GM12878 (cell line): ENCODE data around the gene ZNF296. TPM values are rescaled to one million over a fixed set of nuclear protein-coding genes. Genes with fewer than 3 reads are reported as not detected.

Experiments used
- ATF3 ChIP-seq: IDR thresholded peaks from 2 replicates; pipeline ENCODE4 v1.6.1; 2011; ENCODE audit warnings: low read depth, mild to moderate bottlenecking, low read length, moderate library complexity, borderline replicate concordance; ENCODE audit errors: extremely low read depth
- CBFB ChIP-seq: IDR thresholded peaks from 2 replicates; pipeline ENCODE4 v1.6.1; 2016; ENCODE audit warnings: antibody characterized with exemption, low read depth
- CHD1 ChIP-seq: IDR thresholded peaks from 2 replicates; pipeline ENCODE4 v1.6.1; 2012; ENCODE audit warnings: low read depth, low read length, improper control_type of control experiment
- CREM ChIP-seq: IDR thresholded peaks from 2 replicates; pipeline ENCODE4 v1.6.1; 2014; ENCODE audit warnings: antibody characterized with exemption, low read depth
- DPF2 ChIP-seq: fragments of 450-650 bp; IDR thresholded peaks from 2 replicates; pipeline ENCODE4 v1.6.1; 2017; ENCODE audit warnings: mild to moderate bottlenecking
- E4F1 ChIP-seq: fragments of 450-650 bp; IDR thresholded peaks from 2 replicates; pipeline ENCODE4 v1.6.1; 2018; ENCODE audit warnings: borderline replicate concordance, mild to moderate bottlenecking; ENCODE audit not compliant: partially characterized antibody
- EGR1 ChIP-seq, 2 experiments: IDR thresholded peaks; 1 replicate in 1 of 2; 2 replicates in 1 of 2; pipeline ENCODE4 v1.6.1; 2011 to 2012; ENCODE audit warnings: low read depth in 2 of 2, low read length in 2 of 2, borderline replicate concordance in 1 of 2, mild to moderate bottlenecking in 1 of 2, moderate library complexity in 1 of 2
- ESRRA ChIP-seq: IDR thresholded peaks from 2 replicates; pipeline ENCODE4 v1.6.1; 2012; ENCODE audit warnings: mild to moderate bottlenecking, low read length, improper control_type of control experiment
- HCFC1 ChIP-seq: fragments of 150-350 bp; IDR thresholded peaks from 2 replicates; pipeline ENCODE4 v1.6.1; 2014; ENCODE audit warnings: low read length
- LARP7 ChIP-seq: fragments of 450-650 bp; IDR thresholded peaks from 2 replicates; pipeline ENCODE4 v1.6.1; 2017; ENCODE audit warnings: mild to moderate bottlenecking
- MAX ChIP-seq: IDR thresholded peaks from 2 replicates; pipeline ENCODE4 v1.6.1; 2012; ENCODE audit warnings: low read depth, low read length, improper control_type of control experiment
- MTA2 ChIP-seq: fragments of 450-650 bp; IDR thresholded peaks from 2 replicates; pipeline ENCODE4 v1.6.1; 2016; ENCODE audit warnings: low read depth, mild to moderate bottlenecking, moderate library complexity
- MYC ChIP-seq: IDR thresholded peaks from 2 replicates; pipeline ENCODE4 v1.6.1; 2011; ENCODE audit warnings: mild to moderate bottlenecking, low read length, moderate library complexity, inconsistent platforms; ENCODE audit not compliant: insufficient read depth, insufficient replicate concordance, insufficient read length, severe bottlenecking
- NR2C2 ChIP-seq: IDR thresholded peaks from 2 replicates; pipeline ENCODE4 v1.6.1; 2011; ENCODE audit warnings: borderline replicate concordance, low read depth; ENCODE audit not compliant: control insufficient read depth, insufficient read length
- NR2F1 ChIP-seq: fragments of 450-650 bp; conservative IDR thresholded peaks from 2 replicates; pipeline ENCODE4 v1.6.1; 2017; ENCODE audit warnings: mild to moderate bottlenecking
- PML ChIP-seq: IDR thresholded peaks from 2 replicates; pipeline ENCODE4 v1.6.1; 2012; ENCODE audit warnings: low read length, inconsistent platforms
- RAD51 ChIP-seq: fragments of 450-650 bp; IDR thresholded peaks from 2 replicates; pipeline ENCODE4 v1.6.1; 2016; ENCODE audit warnings: moderate library complexity, mild to moderate bottlenecking, inconsistent platforms
- RB1 ChIP-seq: fragments of 450-650 bp; formaldehyde crosslinking; IDR thresholded peaks from 2 replicates; pipeline ENCODE4 v1.6.1; 2017; ENCODE audit warnings: mild to moderate bottlenecking, borderline replicate concordance
- RCOR1 ChIP-seq: conservative IDR thresholded peaks from 2 replicates; pipeline ENCODE4 v1.6.1; 2012; ENCODE audit warnings: low read depth, low read length, improper control_type of control experiment
- SREBF2 ChIP-seq: IDR thresholded peaks from 2 replicates; pipeline ENCODE4 v1.6.1; 2012; ENCODE audit warnings: mild to moderate bottlenecking, low read length
- SRF ChIP-seq, 2 experiments: IDR thresholded peaks; 2 replicates each; pipeline ENCODE4 v1.6.1; 2011; ENCODE audit warnings: low read depth in 2 of 2, low read length in 2 of 2, mild to moderate bottlenecking in 1 of 2, moderate library complexity in 1 of 2
- TCF3 ChIP-seq: IDR thresholded peaks from 2 replicates; pipeline ENCODE4 v1.6.1; 2012; ENCODE audit warnings: low read depth, mild to moderate bottlenecking, low read length, borderline replicate concordance; ENCODE audit not compliant: insufficient read depth
- WRNIP1 ChIP-seq: IDR thresholded peaks from 2 replicates; pipeline ENCODE4 v1.6.1; 2011; ENCODE audit warnings: low read depth, low read length, improper control_type of control experiment, borderline replicate concordance
- ZNF217 ChIP-seq: fragments of 450-650 bp; IDR thresholded peaks from 2 replicates; pipeline ENCODE4 v1.6.1; 2017; ENCODE audit warnings: antibody characterized with exemption, mild to moderate bottlenecking
- ZNF24 ChIP-seq: fragments of 450-650 bp; IDR thresholded peaks from 2 replicates; pipeline ENCODE4 v1.6.1; 2017; ENCODE audit warnings: antibody characterized with exemption, mild to moderate bottlenecking
- ZNF274 ChIP-seq: IDR thresholded peaks from one replicate; pipeline ENCODE4 v1.8.0; 2011; ENCODE audit not compliant: insufficient read length, insufficient read depth
- ZNF622 ChIP-seq: fragments of 450-650 bp; IDR thresholded peaks from 2 replicates; pipeline ENCODE4 v1.6.1; 2017; ENCODE audit warnings: mild to moderate bottlenecking, inconsistent platforms
- polyA plus RNA-seq, 11 experiments: library from polyadenylated mRNA; depleted of rRNA in 4 of 11; unstranded in 6 of 11; stranded (reverse) in 5 of 11; fragments of >200 nt; fragmentation: Nextera tagmentation in 4 of 11; fragmentation: Illumina TruSeq in 1 of 11; extraction: Ambion mirVana in 4 of 11; extraction: Trizol in 1 of 11; gene quantifications; 1 replicate in 1 of 11; 2 replicates in 10 of 11; pipeline versions ENCODE4 v1.2.1 to v1.2.3, GENCODE V29; 2011 to 2016; ENCODE audit warnings: inconsistent platforms in 2 of 11, missing spikeins in 2 of 11, low read depth in 1 of 11
- total RNA-seq, 4 experiments: library from RNA; depleted of rRNA in 3 of 4; stranded (reverse); fragments of >200 nt in 3 of 4; fragmentation: Illumina TruSeq in 1 of 4; extraction: Trizol in 1 of 4; gene quantifications; 2 replicates each; pipeline versions ENCODE4 v1.2.1 to v1.2.3, GENCODE V29; 2013 to 2021
- TF ChIP-seq, protein P1 (sequence below): IDR thresholded peaks from 2 replicates; pipeline ENCODE4 v1.6.1; 2012; ENCODE audit warnings: low read length, inconsistent platforms

Gene ZNF296
- total and polyA plus RNA-seq, 10 of the 15 experiments (the other 5 are each of a cell fraction or from before 2014, with no cell fraction given), result 0.44 to 23.6 (median 3.5) TPM; not detected in 1

DNA sequence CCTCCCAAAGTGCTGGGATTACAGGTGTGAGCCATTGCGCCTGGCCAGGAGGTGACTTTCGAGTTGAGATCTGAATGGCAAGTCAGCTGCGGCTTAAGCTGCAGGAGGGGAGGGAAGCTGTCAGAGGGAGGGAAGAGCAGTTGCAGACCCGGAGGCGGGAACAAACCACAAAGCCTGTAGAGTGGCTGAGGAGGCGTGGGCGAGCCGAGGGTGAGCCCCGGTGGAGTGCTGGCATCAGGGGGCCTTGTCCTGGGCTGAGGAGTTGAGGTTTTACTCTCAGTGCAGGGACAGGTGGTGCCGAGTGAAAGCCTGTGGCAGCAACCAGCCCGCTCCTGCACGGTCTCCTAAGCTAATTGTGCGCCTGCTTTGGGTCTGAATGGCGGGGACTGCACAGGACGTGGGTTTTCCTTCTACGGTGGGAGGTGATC, 40.9 kb upstream of the ZNF296 start (continued):
- TF ChIP-seq, protein P1, sequence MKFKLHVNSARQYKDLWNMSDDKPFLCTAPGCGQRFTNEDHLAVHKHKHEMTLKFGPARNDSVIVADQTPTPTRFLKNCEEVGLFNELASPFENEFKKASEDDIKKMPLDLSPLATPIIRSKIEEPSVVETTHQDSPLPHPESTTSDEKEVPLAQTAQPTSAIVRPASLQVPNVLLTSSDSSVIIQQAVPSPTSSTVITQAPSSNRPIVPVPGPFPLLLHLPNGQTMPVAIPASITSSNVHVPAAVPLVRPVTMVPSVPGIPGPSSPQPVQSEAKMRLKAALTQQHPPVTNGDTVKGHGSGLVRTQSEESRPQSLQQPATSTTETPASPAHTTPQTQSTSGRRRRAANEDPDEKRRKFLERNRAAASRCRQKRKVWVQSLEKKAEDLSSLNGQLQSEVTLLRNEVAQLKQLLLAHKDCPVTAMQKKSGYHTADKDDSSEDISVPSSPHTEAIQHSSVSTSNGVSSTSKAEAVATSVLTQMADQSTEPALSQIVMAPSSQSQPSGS, result no peak
- peak; percentile 55; the same call in 1 of the 2 replicates for TF ChIP-seq LARP7
- TF ChIP-seq HCFC1, result no peak
- TF ChIP-seq MYC, result no peak
- TF ChIP-seq WRNIP1, result no peak
- no peak for TF ChIP-seq SREBF2
- TF ChIP-seq ZNF274, result no peak
- peak; percentile 63 for TF ChIP-seq DPF2
- TF ChIP-seq RCOR1, result no peak
- no peak for TF ChIP-seq E4F1
- TF ChIP-seq PML, result no peak
- no peak for TF ChIP-seq SRF (IDR thresholded peaks at IDR 0.05; ENCODE audit: low read depth in 2 of 2, low read length in 2 of 2)
- peak; percentile 47; the same call in 1 of the 2 replicates for TF ChIP-seq TCF3
- TF ChIP-seq ZNF622, result no peak
- peak; percentile 87 for TF ChIP-seq ZNF217
- peak; percentile 61; the same call in 1 of the 2 replicates for TF ChIP-seq RB1
- TF ChIP-seq EGR1 (IDR thresholded peaks at IDR 0.05; ENCODE audit: borderline replicate concordance in 1 of 2, low read depth in 2 of 2, low read length in 2 of 2), result peak in 1 of 2 experiments; percentile 95; a peak in 2 of 3 replicates
- no peak for TF ChIP-seq ATF3
- peak; percentile 73 for TF ChIP-seq NR2F1
- TF ChIP-seq CBFB, result peak; percentile 64; the same call in 1 of the 2 replicates
- no peak for TF ChIP-seq CHD1
- peak; percentile 12; the same call in 1 of the 2 replicates for TF ChIP-seq RAD51
- no peak for TF ChIP-seq NR2C2
- 0 out of 2 replicates have a peak, but pooled peaks have one; percentile 36 for TF ChIP-seq CREM
- no peak for TF ChIP-seq MAX
- TF ChIP-seq ZNF24, result no peak
- TF ChIP-seq ESRRA, result no peak
- TF ChIP-seq MTA2, result peak; percentile 67
